Osteocyte (in vitro differentiated cells): ENCODE data around the gene ADARB1. TPM values are rescaled to one million over a fixed set of nuclear protein-coding genes. Genes with fewer than 3 reads are reported as not detected.

Experiments
- DNase-seq: peaks from one replicate; pipeline ENCODE4 v3.0.0; 2021; ENCODE audit warnings: mixed read lengths; ENCODE audit not compliant: unreplicated experiment; ENCODE audit errors: extremely low spot score
- H3K27ac Mint-ChIP-seq: one replicate; pipeline ENCODE4 v1.8.0; 2021; ENCODE audit warnings: mild to moderate bottlenecking, mixed read lengths; ENCODE audit not compliant: unreplicated experiment
- H3K27me3 Mint-ChIP-seq: one replicate; pipeline ENCODE4 v1.8.0; 2021; ENCODE audit warnings: mixed read lengths; ENCODE audit not compliant: unreplicated experiment
- H3K36me3 Mint-ChIP-seq: one replicate; pipeline ENCODE4 v1.8.0; 2021; ENCODE audit warnings: mixed read lengths; ENCODE audit not compliant: unreplicated experiment
- H3K4me1 Mint-ChIP-seq: one replicate; pipeline ENCODE4 v1.8.0; 2021; ENCODE audit warnings: mixed read lengths; ENCODE audit not compliant: unreplicated experiment
- H3K4me3 Mint-ChIP-seq: one replicate; pipeline ENCODE4 v1.8.0; 2021; ENCODE audit warnings: mild to moderate bottlenecking, moderate library complexity, mixed read lengths; ENCODE audit not compliant: unreplicated experiment
- H3K9me3 Mint-ChIP-seq: one replicate; pipeline ENCODE4 v1.8.0; 2021; ENCODE audit warnings: mixed read lengths; ENCODE audit not compliant: unreplicated experiment
- total RNA-seq: library from RNA; stranded (reverse); gene quantifications from 2 replicates; pipeline ENCODE4 v1.2.1, GENCODE V29; 2021
- TF ChIP-seq, protein P1 (sequence below): fragments of 200-600 bp; sonication (generic); IDR thresholded peaks from 2 replicates; pipeline ENCODE4 v1.5.0; 2021; ENCODE audit warnings: antibody characterized with exemption, mild to moderate bottlenecking, moderate library complexity

Gene ADARB1
- total RNA-seq, 1 donor from 2014 or later: 126 TPM

DNA sequence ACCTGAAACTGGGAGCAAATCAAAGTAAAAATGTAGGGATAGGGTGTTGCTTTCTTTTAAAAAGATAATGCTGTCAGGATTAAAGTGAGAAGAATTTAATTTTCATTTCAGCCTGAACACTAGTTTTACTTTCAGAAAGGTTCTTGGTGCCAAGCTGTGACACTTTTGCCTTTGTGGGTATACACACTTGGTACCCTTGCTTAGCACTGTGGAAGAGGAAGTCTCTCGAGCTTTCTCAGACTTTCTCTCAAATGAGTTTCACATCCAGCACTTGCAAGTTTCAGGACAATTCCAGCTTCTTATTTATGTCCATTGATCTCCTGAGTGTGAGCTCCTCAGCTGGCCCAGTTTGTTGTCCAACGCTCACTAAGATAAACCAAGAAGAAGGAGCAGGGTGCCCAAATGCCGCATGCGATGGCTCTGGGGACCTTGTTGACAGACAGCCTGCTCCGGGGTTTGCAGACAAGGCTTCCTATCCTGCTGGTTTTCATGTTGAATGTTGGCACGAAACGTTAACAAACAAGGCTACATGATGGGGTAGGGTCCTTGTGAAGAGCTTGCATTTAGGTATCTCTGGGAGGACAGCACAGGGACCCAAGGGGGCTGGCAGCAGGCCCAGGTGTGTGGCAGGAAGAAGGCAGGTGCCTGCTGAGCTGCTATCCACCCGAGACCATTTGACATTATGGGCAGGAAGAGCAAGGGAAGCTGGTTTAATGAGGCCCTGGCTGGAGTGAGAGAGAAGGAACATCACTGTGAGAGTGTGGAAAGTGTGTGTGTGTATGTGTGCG lies 133.7 kb downstream of the ADARB1 start:
- H3K9me3 Mint-ChIP-seq: no peaks in the 10 kb centered on the region
- TF ChIP-seq, protein P1, sequence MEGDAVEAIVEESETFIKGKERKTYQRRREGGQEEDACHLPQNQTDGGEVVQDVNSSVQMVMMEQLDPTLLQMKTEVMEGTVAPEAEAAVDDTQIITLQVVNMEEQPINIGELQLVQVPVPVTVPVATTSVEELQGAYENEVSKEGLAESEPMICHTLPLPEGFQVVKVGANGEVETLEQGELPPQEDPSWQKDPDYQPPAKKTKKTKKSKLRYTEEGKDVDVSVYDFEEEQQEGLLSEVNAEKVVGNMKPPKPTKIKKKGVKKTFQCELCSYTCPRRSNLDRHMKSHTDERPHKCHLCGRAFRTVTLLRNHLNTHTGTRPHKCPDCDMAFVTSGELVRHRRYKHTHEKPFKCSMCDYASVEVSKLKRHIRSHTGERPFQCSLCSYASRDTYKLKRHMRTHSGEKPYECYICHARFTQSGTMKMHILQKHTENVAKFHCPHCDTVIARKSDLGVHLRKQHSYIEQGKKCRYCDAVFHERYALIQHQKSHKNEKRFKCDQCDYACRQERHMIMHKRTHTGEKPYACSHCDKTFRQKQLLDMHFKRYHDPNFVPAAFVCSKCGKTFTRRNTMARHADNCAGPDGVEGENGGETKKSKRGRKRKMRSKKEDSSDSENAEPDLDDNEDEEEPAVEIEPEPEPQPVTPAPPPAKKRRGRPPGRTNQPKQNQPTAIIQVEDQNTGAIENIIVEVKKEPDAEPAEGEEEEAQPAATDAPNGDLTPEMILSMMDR: no peak
- H3K27ac Mint-ChIP-seq: no peak overlapping the region
- H3K4me3 Mint-ChIP-seq: no peak overlapping the region
- DNase-seq: peak; percentile 62
- H3K4me1 Mint-ChIP-seq: peaks cover 9% of the 10 kb centered on the region
- H3K27me3 Mint-ChIP-seq: no peaks in the 10 kb centered on the region
- H3K36me3 Mint-ChIP-seq: peaks cover 71% of the 10 kb centered on the region

DNA sequence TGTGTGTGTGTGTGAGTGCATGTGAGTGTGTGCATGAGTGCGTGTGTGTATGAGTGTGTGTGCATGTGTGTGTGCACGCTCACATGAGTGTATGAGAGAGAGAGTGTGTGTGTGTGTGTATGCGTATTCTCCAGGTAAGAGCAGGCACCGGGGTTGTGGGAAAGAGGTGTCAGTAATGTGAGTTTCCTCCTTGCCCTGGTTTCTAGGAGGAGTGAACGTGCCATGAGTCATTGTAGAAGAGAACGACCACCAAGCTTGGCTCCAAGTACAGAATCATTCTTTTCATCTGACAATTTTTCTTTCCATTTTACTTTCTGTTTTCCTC lies 134.2 kb downstream of the ADARB1 start:
- peaks cover 71% of the 10 kb centered on the region for H3K36me3 Mint-ChIP-seq
- TF ChIP-seq, protein P1: no peak
- peaks cover 9% of the 10 kb centered on the region for H3K4me1 Mint-ChIP-seq
- no peaks in the 10 kb centered on the region for H3K27me3 Mint-ChIP-seq
- H3K9me3 Mint-ChIP-seq: no peaks in the 10 kb centered on the region
- no peak overlapping the region for H3K4me3 Mint-ChIP-seq
- DNase-seq: peak; percentile 32
- H3K27ac Mint-ChIP-seq: peak overlapping the region; percentile 56

DNA sequence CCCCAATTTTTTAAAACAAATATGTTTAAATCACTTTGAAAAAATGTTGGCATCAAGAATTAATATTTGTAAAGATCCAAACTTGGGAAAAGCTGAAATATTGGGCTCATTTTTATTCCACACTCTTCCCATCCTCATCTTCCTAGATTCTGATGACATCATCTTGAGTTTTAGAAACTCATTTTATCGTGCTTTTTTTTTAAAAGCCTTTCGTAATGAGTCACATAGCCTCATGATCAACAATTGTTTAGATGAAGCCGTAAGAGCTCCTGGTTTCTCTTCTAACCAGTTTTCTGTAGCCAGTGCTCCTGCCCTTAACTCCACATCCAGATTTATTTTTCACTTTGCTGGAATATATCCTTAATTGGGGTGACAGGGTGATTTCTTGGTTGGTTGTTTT lies 134.7 kb downstream of the ADARB1 start:
- no peak for DNase-seq
- H3K36me3 Mint-ChIP-seq: peaks cover 72% of the 10 kb centered on the region
- peaks cover 9% of the 10 kb centered on the region for H3K4me1 Mint-ChIP-seq
- H3K9me3 Mint-ChIP-seq: peaks cover 4% of the 10 kb centered on the region
- TF ChIP-seq, protein P1: no peak
- H3K27me3 Mint-ChIP-seq: no peaks in the 10 kb centered on the region
- peak overlapping the region; percentile 56 for H3K27ac Mint-ChIP-seq
- H3K4me3 Mint-ChIP-seq: no peak overlapping the region

DNA sequence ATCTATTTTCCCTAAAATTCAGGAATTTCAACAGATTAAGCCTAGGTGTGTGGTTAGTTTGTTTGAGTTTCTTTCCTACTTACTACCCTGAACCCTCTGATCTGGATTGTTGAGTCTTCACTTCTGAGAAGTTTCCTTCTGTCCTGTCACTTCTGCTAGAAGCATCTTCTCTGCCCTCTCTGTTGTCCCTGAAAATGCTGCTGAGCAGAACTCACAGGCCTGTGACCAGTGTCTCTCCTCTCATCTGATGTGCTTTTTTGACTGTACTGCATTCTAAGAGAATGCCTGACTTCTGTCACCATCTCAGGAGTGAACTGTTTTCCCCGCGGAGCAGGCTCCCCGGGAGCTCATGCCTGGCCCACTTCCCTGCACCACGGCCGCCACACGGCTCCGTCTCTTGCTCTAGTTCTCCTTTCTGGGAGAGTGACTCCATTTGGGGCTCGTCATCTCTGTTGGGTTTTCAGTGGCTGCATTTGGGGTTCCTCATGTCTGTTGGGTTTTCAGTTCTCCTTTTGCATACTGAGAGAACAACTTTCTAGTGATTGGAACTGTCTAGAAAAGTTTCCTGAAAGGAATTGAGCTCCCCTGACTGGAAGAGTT lies 135.4 kb downstream of the ADARB1 start:
- peak; percentile 56 for DNase-seq
- Mint-ChIP-seq H3K27ac (no peak overlapping the region), H3K36me3 (peaks cover 76% of the 10 kb centered on the region), H3K27me3 (no peaks in the 10 kb centered on the region), H3K4me1 (peaks cover 9% of the 10 kb centered on the region), H3K4me3 (no peak overlapping the region), H3K9me3 (peaks cover 5% of the 10 kb centered on the region)
- TF ChIP-seq, protein P1: no peak

DNA sequence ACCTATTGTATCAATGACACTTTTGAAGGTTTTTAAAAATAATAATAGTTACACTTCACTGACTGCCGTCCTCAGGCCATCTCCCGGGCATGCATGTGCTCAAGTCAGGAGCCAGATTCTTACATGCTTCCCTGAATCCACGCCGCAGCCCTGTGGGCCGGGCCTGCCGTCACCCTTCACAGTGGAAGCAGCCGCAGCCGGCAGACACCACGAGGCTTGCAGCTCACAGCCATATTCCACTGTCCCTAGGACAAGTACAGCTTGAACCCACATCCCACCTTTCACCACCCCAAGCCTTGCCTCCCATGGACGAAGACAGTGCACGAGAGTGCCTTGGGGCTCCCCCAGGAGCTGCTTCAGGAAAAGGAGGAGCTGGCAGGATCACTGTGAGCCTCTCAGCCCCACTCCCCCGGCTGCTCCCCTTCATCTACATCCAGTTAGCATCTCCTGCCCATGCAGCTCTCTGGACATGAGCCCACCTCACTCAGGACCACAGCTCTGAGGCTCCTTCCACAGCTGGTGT lies 136.1 kb downstream of the ADARB1 start:
- Mint-ChIP-seq H3K27me3 (no peaks in the 10 kb centered on the region), H3K27ac (no peak overlapping the region), H3K4me3 (no peak overlapping the region), H3K9me3 (peaks cover 5% of the 10 kb centered on the region), H3K4me1 (peaks cover 9% of the 10 kb centered on the region), H3K36me3 (peaks cover 75% of the 10 kb centered on the region)
- peak; percentile 78 for DNase-seq
- TF ChIP-seq, protein P1: no peak
